ENCODE measurements around the gene CD300LF. TPM values are rescaled to one million over a fixed set of nuclear protein-coding genes. Genes with fewer than 3 reads are reported as not detected.

The CD300LF gene
- total and polyA plus RNA-seq, 7 donors, result 0.27 to 8.3 (median 3.3) TPM; not detected in 3

- Histone ChIP-seq H3K4me1 (no peaks in the 10 kb centered on the region), H3K27ac (no peak overlapping the region), H3K9me3 (no peaks in the 10 kb centered on the region), H3K36me3 (no peaks in the 10 kb centered on the region), H3K27me3 (peaks cover 0 to 19% (median 0%) of the 10 kb centered on the region in 3 donors), H3K4me3 (no peak overlapping the region)
- intact Hi-C loops (cut with DNase I), result no loop called here
- WGBS, 2 donors, result 18 to 42% methylated on average over 2 of the region's 2 CpGs
- TF ChIP-seq POLR2AphosphoS5 (IDR thresholded peaks at IDR 0.05) (no peak), POLR2A (IDR thresholded peaks at IDR 0.05) (no peak), EP300 (IDR thresholded peaks at IDR 0.05) (no peak), CTCF (IDR thresholded peaks at IDR 0.05) (no peak)
- no peak for DNase-seq
Observed at GRCh38 chr17:74678541-74678940, 34.2 kb downstream of the CD300LF start.

GRCh38 chr17:74677558-74678466, 34.9 kb downstream of the CD300LF start:
- no peak for TF ChIP-seq POLR2AphosphoS5 (IDR thresholded peaks at IDR 0.05)
- TF ChIP-seq EP300 (IDR thresholded peaks at IDR 0.05), result no peak
- TF ChIP-seq CTCF (IDR thresholded peaks at IDR 0.05), result no peak
- TF ChIP-seq POLR2A (IDR thresholded peaks at IDR 0.05), result no peak
- intact Hi-C loops (cut with DNase I), result no loop called here
- Histone ChIP-seq H3K9me3 (no peaks in the 10 kb centered on the region), H3K27ac (peak overlapping the region in 1 of 4 donors; percentile 15), H3K36me3 (no peaks in the 10 kb centered on the region), H3K27me3 (peaks cover 0 to 19% (median 0%) of the 10 kb centered on the region in 3 donors), H3K4me1 (no peaks in the 10 kb centered on the region), H3K4me3 (no peak overlapping the region)
- no peak for DNase-seq
- WGBS, 2 donors, result 15 to 20% methylated on average over 9 of the region's 9 CpGs

- H3K27me3 ChIP-seq, result peaks cover 0 to 17% (median 0%) of the 10 kb centered on the region in 3 donors
- no peaks in the 10 kb centered on the region for H3K36me3 ChIP-seq
- 13 to 26% methylated on average over 57 of the region's 57 CpGs for WGBS, 2 donors
- no peak for DNase-seq
- H3K4me1 ChIP-seq, result no peaks in the 10 kb centered on the region
- no peaks in the 10 kb centered on the region for H3K9me3 ChIP-seq
- H3K27ac ChIP-seq, result no peak overlapping the region
- H3K4me3 ChIP-seq, result no peak overlapping the region
- intact Hi-C loops (cut with DNase I), result no loop called here
- no peak for TF ChIP-seq CTCF (IDR thresholded peaks at IDR 0.05)
- no peak for TF ChIP-seq EP300 (IDR thresholded peaks at IDR 0.05)
- TF ChIP-seq POLR2AphosphoS5 (IDR thresholded peaks at IDR 0.05), result peak in 1 of 4 donors; percentile 8
- no peak for TF ChIP-seq POLR2A (IDR thresholded peaks at IDR 0.05)
Observed at GRCh38 chr17:74671031-74671771, 41.5 kb downstream of the CD300LF start.

- Histone ChIP-seq H3K9me3 (no peaks in the 10 kb centered on the region), H3K4me3 (no peak overlapping the region), H3K27ac (no peak overlapping the region), H3K4me1 (no peaks in the 10 kb centered on the region), H3K27me3 (peaks cover 0 to 14% (median 0%) of the 10 kb centered on the region in 3 donors), H3K36me3 (no peaks in the 10 kb centered on the region)
- TF ChIP-seq POLR2A (IDR thresholded peaks at IDR 0.05) (no peak), EP300 (IDR thresholded peaks at IDR 0.05) (no peak), CTCF (IDR thresholded peaks at IDR 0.05) (no peak), POLR2AphosphoS5 (IDR thresholded peaks at IDR 0.05) (no peak)
- intact Hi-C loops (cut with DNase I), result no loop called here
- 71 to 80% methylated on average over 6 of the region's 6 CpGs for WGBS, 2 donors
- no peak for DNase-seq
Observed at GRCh38 chr17:74670329-74670728, 42.4 kb downstream of the CD300LF start.
